GM08714 (cell line): ENCODE data around the gene DENR.

Experiments
- H3K4me3 ChIP-seq: fragments of 200-500 bp; sonication (Bioruptor generic); 2 replicates; pipeline ENCODE4 v1.5.1; 2014; ENCODE audit warnings: mild to moderate bottlenecking, low read length, inconsistent platforms
- ZNF274 ChIP-seq: IDR thresholded peaks from 2 replicates; pipeline ENCODE4 v1.6.1; 2012; ENCODE audit warnings: mild to moderate bottlenecking, low read depth, low read length

DENR gene

GRCh38 chr12:122729583-122730214 is 22.9 kb upstream of the DENR start:
- TF ChIP-seq ZNF274, result no peak
- peak overlapping the region; percentile 29; the same call in 1 of the 2 replicates for H3K4me3 ChIP-seq

- TF ChIP-seq ZNF274, result no peak
- peak within 1 kb of the TSS; percentile 29; the same call in 1 of the 2 replicates for H3K4me3 ChIP-seq
These were observed 22.2 kb upstream of the DENR start, which contains the start of gene HCAR1 for GRCh38 chr12:122730215-122731014. HCAR1 (minus strand) TSS chr12:122730844; CDS start chr12:122730339, 505 bp downstream.

DNA sequence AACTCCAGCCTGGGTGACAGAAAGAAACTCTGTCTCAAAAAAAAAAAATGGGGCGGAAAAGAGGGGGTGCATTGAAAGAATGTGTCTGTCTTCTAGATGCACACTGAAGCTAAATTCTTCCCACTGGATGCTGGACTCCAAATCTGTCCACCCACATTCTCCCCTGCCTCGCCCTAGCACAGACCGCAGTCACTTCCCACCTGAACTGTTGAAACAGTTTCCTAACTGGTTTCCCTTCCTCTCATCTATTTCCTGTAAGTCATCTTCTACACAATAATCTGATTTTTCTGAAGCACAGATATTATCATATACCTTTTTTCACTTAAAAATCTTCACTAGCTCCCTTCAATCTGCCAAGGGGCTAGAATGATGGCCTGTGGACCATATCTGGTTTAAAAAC is 20.5 kb upstream of the DENR start:
- TF ChIP-seq ZNF274, result no peak
- no peak overlapping the region for H3K4me3 ChIP-seq

DNA sequence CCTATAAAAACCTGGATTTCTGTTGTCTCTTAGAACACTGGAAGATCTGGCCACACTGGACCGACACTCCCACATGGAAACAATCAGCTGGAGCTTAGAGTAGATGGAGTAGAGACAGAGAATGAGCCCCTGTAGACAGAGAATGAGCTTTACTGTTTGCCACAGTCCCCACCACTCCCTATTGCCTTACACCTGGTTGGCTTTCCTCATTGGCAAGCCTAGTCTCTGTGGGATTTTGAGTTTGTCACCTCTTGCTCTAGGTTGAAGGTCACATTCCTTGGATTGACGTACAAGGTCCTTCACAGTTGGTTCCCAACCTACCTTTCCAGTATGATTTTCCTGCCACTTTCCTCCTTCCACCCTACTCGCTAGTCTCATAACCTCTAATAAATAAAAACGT is 20.0 kb upstream of the DENR start:
- TF ChIP-seq ZNF274, result no peak
- no peak overlapping the region for H3K4me3 ChIP-seq

GRCh38 chr12:122738571-122738970 is 14.1 kb upstream of the DENR start:
- no peak overlapping the region for H3K4me3 ChIP-seq
- no peak for TF ChIP-seq ZNF274

GRCh38 chr12:122740351-122740750 is 12.3 kb upstream of the DENR start:
- no peak for TF ChIP-seq ZNF274
- no peak overlapping the region for H3K4me3 ChIP-seq

DNA sequence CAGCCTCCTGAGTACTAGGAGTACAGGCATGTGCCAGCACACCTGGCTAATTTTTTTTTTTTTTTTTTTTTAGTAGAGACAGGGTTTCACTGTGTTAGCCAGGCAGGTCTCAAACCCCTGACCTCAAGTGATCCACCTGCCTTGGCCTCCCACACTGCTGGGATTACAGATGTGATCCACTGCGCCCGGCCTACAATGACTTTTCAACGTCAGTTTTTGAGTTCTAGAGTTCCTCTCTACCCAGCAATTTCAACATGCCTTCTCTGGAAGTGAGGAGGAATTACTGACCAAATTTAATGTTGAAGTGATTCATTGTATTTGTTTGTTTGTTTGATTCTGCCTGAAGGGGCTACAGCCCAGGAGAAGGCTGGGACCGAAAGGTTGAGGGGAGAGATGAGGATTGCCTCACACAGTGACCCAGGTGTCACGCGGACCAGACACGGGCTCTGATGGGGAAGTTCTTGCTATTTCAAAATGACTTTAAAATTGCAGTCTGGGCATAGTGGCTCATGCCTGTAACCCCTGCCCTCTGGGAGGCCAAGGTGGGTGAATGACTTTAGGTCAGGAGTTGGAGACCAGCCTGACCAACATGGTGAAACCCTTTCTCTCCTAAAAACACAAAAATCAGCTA is 8.6 kb upstream of the DENR start:
- H3K4me3 ChIP-seq, result no peak overlapping the region
- no peak for TF ChIP-seq ZNF274

GRCh38 chr12:122747224-122748135 is 5.1 kb upstream of the DENR start:
- H3K4me3 ChIP-seq, result no peak overlapping the region
- TF ChIP-seq ZNF274, result no peak

DNA sequence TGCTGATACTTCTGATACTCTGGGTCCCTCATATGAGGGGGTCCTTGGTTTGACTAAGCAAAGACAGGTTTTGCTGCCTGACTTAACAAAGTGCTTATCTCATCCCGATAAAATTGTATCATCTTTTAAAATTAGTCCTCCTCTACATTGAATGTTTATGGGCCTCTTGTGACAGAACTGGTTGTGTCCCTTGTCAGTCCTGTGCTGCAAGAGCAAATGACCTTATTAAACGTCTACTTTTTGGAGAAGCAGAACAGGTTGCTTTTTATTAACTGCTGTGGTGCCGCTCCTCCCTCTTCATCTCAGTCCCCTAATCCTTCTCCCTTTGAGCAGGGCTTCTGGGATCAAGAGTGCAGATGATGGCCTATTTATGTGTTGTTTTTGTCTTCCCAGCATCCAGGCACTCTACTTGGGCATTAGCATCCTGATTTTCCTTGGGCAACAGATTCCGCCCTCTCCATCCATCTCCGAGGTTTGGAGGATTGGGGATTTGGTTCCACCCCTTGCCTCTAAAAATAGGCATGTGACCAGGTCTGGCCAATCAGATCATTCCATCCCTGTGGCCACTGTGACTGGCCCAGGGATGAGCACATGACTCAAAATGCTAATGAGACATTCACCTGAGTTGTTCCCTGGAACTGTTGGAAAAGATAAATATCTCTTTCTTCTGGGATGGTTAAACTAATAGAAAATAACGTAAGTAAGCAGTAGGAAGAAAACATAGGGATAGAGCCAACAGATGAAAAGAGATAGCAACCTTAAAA is 2.9 kb upstream of the DENR start:
- no peak for TF ChIP-seq ZNF274
- no peak overlapping the region for H3K4me3 ChIP-seq

DNA sequence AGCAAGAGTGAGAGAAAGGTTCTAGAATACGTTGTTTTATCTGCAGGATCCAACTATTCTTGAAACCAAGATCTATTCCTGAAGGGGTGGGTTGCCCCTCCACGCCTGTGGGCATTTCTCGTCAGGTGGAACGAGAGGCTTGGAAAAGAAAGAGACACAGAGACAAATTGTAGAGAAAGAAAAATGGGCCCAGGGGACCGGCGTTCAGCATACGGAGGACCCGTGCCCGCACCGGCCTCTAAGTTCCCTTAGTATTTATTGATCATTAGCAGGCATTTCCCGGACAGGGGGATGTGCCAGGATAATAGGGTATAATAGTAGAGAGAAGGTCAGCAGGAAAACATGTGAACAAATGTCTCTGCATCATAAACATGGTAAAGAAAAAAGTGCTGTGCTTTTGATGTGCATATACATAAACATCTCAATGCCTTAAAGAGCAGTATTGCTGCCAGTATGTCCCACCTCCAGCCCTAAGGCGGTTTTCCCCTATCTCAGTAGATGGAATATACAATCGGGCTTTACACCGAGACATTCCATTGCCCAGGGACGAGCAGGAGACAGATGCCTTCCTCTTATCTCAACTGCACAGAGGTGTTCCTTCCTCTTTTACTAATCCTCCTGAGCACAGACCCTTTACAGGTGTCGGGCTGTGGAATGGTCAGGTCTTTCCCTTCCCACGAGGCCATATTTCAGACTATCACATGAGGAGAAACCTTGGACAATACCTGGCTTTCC is 1.7 kb upstream of the DENR start:
- peak overlapping the region; percentile 42; the same call in 1 of the 2 replicates for H3K4me3 ChIP-seq

GRCh38 chr12:122753319-122753650 is 661 bp downstream of the DENR start:
- H3K4me3 ChIP-seq, result peak overlapping the region; percentile 73
- no peak for TF ChIP-seq ZNF274

GRCh38 chr12:122754790-122755189 is 2.2 kb downstream of the DENR start:
- no peak for TF ChIP-seq ZNF274
- H3K4me3 ChIP-seq, result no peak overlapping the region

DNA sequence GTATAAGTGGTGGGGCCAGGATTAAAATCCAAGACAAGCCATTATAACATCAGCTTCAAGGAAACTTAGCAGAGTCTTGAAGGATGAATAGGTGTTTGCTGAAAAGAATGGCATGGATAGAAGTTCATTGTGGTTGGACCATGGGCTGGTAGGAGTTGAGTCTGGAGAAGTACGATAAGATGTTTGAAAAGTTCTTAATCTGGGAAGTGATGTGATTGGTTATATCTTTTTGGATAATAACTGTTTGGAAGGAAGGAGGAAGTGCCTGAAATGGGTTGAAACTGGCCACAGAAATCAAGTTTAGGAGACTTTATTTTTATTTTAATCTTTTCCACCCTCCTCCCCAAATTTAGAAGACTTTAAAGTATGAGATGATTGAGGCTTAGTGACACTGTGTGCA is 4.9 kb downstream of the DENR start:
- TF ChIP-seq ZNF274, result no peak
- H3K4me3 ChIP-seq, result no peak overlapping the region
